Muscle of leg (tissue), 11 donors: ENCODE measurements around the gene TRIM47. TPM values are rescaled to one million over a fixed set of nuclear protein-coding genes. Genes with fewer than 3 reads are reported as not detected.

Source experiments
- DNase-seq: peaks from one replicate; pipeline ENCODE4 v3.0.0; 2013
- H3K27ac ChIP-seq: one replicate; pipeline ENCODE4 v1.5.1; 2013; ENCODE audit warnings: mild to moderate bottlenecking, low read length, control low read depth
- H3K27me3 ChIP-seq: one replicate; pipeline ENCODE4 v1.6.1; 2013; ENCODE audit warnings: low read length; ENCODE audit not compliant: control insufficient read depth, insufficient read depth
- H3K36me3 ChIP-seq: one replicate; pipeline ENCODE4 v1.6.1; 2013; ENCODE audit warnings: low read length; ENCODE audit not compliant: control insufficient read depth, insufficient read depth
- H3K4me1 ChIP-seq: one replicate; pipeline ENCODE4 v1.6.1; 2013; ENCODE audit warnings: low read length; ENCODE audit not compliant: control insufficient read depth, insufficient read depth
- H3K4me3 ChIP-seq: one replicate; pipeline ENCODE4 v1.5.1; 2013; ENCODE audit warnings: low read length, control low read depth
- H3K9me3 ChIP-seq: replicated peaks from 2 replicates; pipeline ENCODE4 v1.6.1; 2013; ENCODE audit warnings: low read depth, low read length; ENCODE audit not compliant: control insufficient read depth
- WGBS: methylation state at CpG from one replicate; pipeline ENCODE4 v1.1.5; 2013; ENCODE audit warnings: missing lambda C conversion rate; ENCODE audit not compliant: insufficient coverage; 5-methylcytosine and 5-hydroxymethylcytosine counted together
- polyA plus RNA-seq, 8 donors: library from polyadenylated mRNA; unstranded; fragments of 120-200 nt; gene quantifications; one replicate each; pipeline versions ENCODE4 v1.2.1 to v1.2.3, GENCODE V29; 2013; ENCODE audit warnings: inconsistent platforms in 1 of 8, low replicate concordance in 1 of 8; ENCODE audit not compliant: insufficient read length in 8 of 8, insufficient read depth in 1 of 8
- total RNA-seq: library from RNA; stranded (reverse); fragments of 120-200 nt; gene quantifications from one replicate; pipeline ENCODE4 v1.2.4, GENCODE V29; 2013

Gene TRIM47
- total and polyA plus RNA-seq, 9 donors, result 22.1 to 29.7 (median 25.5) TPM

GRCh38 chr17:75824666-75825065 is 53.7 kb downstream of the TRIM47 start:
- H3K27ac ChIP-seq, result peak overlapping the region; percentile 86
- 40% methylated on average over 1 of the region's 2 CpGs for WGBS
- H3K4me1 ChIP-seq, result peaks cover 60% of the 10 kb centered on the region
- H3K4me3 ChIP-seq, result no peak overlapping the region
- no peaks in the 10 kb centered on the region for H3K9me3 ChIP-seq
- peak; percentile 82 for DNase-seq
- H3K27me3 ChIP-seq, result no peaks in the 10 kb centered on the region
- peaks cover 63% of the 10 kb centered on the region for H3K36me3 ChIP-seq

Other genes starting within 250 kb of the TRIM47 start
- 10.8 TPM for gene SMIM5, start 245.1 kb downstream of the TRIM47 start, total RNA-seq
- 10 to 100 TPM in 1 of 8 donors, 1 to 10 TPM in 7; 4.0 to 12.1 (median 7.8) TPM for gene SMIM5, start 245.1 kb downstream of the TRIM47 start, polyA plus RNA-seq
- gene RECQL5, start 211.4 kb downstream of the TRIM47 start, total RNA-seq, result 14.5 TPM
- gene RECQL5, start 211.4 kb downstream of the TRIM47 start, polyA plus RNA-seq, result 10 to 100 TPM; 12.0 to 20.8 (median 16.9) TPM
- 79.7 TPM for gene SAP30BP, start 211.2 kb downstream of the TRIM47 start, total RNA-seq
- 10 to 100 TPM; 63.7 to 80.1 (median 76.8) TPM for gene SAP30BP, start 211.2 kb downstream of the TRIM47 start, polyA plus RNA-seq
- gene ITGB4, start 157.1 kb downstream of the TRIM47 start, total RNA-seq, result 1.6 TPM
- gene ITGB4, start 157.1 kb downstream of the TRIM47 start, polyA plus RNA-seq, result 10 to 100 TPM in 1 of 8 donors, 1 to 10 TPM in 7; 3.1 to 16.7 (median 6.5) TPM
- 27.7 TPM for gene GALK1, start 113.4 kb downstream of the TRIM47 start, total RNA-seq
- 10 to 100 TPM; 28.2 to 38.5 (median 32.1) TPM for gene GALK1, start 113.4 kb downstream of the TRIM47 start, polyA plus RNA-seq
- gene UNK, start 93.8 kb downstream of the TRIM47 start, total RNA-seq, result 18.6 TPM
- 10 to 100 TPM; 22.4 to 33.8 (median 29.0) TPM for gene UNK, start 93.8 kb downstream of the TRIM47 start, polyA plus RNA-seq
- 3.4 TPM for gene UNC13D, start 34.2 kb downstream of the TRIM47 start, total RNA-seq
- 1 to 10 TPM; 2.9 to 9.2 (median 5.7) TPM for gene UNC13D, start 34.2 kb downstream of the TRIM47 start, polyA plus RNA-seq
- gene WBP2, start 23.2 kb downstream of the TRIM47 start, total RNA-seq, result 16.0 TPM
- gene WBP2, start 23.2 kb downstream of the TRIM47 start, polyA plus RNA-seq, result 10 to 100 TPM; 47.8 to 64.1 (median 59.4) TPM
- gene TRIM65, start 18.4 kb upstream of the TRIM47 start, total RNA-seq, result 16.8 TPM
- gene TRIM65, start 18.4 kb upstream of the TRIM47 start, polyA plus RNA-seq, result 10 to 100 TPM; 12.7 to 19.5 (median 15.3) TPM
- gene MRPL38, start 26.3 kb upstream of the TRIM47 start, total RNA-seq, result 28.2 TPM
- gene MRPL38, start 26.3 kb upstream of the TRIM47 start, polyA plus RNA-seq, result 10 to 100 TPM; 58.5 to 81.4 (median 71.8) TPM
- gene FBF1, start 62.5 kb upstream of the TRIM47 start, total RNA-seq, result 8.1 TPM
- gene FBF1, start 62.5 kb upstream of the TRIM47 start, polyA plus RNA-seq, result 1 to 10 TPM; 5.1 to 9.1 (median 7.0) TPM
- gene ACOX1, start 100.6 kb upstream of the TRIM47 start, total RNA-seq, result 23.2 TPM
- 10 to 100 TPM; 14.6 to 21.1 (median 18.4) TPM for gene ACOX1, start 100.6 kb upstream of the TRIM47 start, polyA plus RNA-seq
- gene TEN1, start 100.7 kb upstream of the TRIM47 start, total RNA-seq, result 12.5 TPM
- 10 to 100 TPM in 5 of 8 donors, 1 to 10 TPM in 3; 8.8 to 19.5 (median 12.1) TPM for gene TEN1, start 100.7 kb upstream of the TRIM47 start, polyA plus RNA-seq
- gene CDK3, start 122.3 kb upstream of the TRIM47 start, total RNA-seq, result 7.7 TPM
- 1 to 10 TPM; 3.6 to 8.6 (median 6.7) TPM for gene CDK3, start 122.3 kb upstream of the TRIM47 start, polyA plus RNA-seq
- gene EVPL, start 148.7 kb upstream of the TRIM47 start, total RNA-seq, result not detected
- gene EVPL, start 148.7 kb upstream of the TRIM47 start, polyA plus RNA-seq, result 10 to 100 TPM in 1 of 8 donors, 1 to 10 TPM in 2, under 1 TPM in 5; 0.03 to 12.9 (median 0.45) TPM
- 25.0 TPM for gene SRP68, start 193.9 kb upstream of the TRIM47 start, total RNA-seq
- 100 to 1,000 TPM in 2 of 8 donors, 10 to 100 TPM in 6; 72.6 to 110 (median 93.8) TPM for gene SRP68, start 193.9 kb upstream of the TRIM47 start, polyA plus RNA-seq
- gene GALR2, start 196.2 kb upstream of the TRIM47 start, total RNA-seq, result not detected
- gene GALR2, start 196.2 kb upstream of the TRIM47 start, polyA plus RNA-seq, result under 1 TPM in 1 of 8 donors, not detected in 7; 0.16 TPM
- 0.04 TPM for gene ZACN, start 200.6 kb upstream of the TRIM47 start, total RNA-seq
- 10 to 100 TPM; 11.2 to 18.9 (median 15.3) TPM for gene ZACN, start 200.6 kb upstream of the TRIM47 start, polyA plus RNA-seq
- 87.6 TPM for gene EXOC7, start 225.2 kb upstream of the TRIM47 start, total RNA-seq
- gene EXOC7, start 225.2 kb upstream of the TRIM47 start, polyA plus RNA-seq, result 10 to 100 TPM; 62.3 to 87.7 (median 76.3) TPM